Cortex of kidney (tissue), 1 donor: ENCODE measurements around the gene LRRC36.

Source experiments
- DNase-seq: peaks from one replicate; lab custom pipeline; 2025; lab: John Stamatoyannopoulos, UW

The LRRC36 gene

DNA sequence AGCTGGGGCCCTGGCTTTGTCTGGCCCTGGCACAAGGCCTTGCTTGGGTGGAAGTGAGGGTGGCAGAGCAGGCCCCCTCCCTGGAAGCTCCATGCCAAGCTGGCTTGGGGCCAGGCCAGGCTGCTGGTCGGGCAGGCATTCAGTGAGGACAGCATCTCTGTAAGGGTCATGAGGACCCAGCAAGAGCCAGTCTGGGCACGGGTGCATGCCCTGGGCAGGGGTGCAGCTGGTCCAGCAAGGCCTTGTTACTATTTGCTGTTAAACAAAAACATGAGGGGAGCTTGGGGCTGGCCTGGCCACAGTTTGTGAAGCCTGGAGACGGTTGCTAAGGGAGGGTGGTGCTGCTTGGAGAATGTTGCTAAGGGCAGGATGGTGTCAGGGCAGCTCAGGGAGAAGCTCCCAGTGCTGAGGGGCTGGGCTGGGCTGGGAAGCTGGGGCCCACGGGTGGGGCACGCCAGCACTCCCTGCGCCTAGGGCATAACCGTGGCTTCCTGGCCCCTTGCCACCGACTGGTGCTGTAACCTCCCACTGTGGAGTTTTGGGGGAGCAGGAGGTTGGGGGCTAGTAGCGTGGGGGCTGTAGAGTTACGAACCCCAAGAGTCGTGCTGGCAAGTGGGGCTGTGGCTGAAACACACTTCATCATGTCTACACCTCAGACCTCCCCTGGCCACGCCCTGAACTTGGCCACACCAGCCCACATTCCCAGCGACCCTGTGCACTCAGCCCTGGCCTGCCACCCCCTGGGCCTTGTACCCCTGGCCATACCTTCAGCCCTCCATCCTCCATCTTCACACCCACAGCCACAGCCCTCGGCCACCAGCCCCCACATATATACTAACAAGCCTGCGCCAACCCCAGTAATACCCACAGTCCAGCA, 65.0 kb downstream of the LRRC36 start:
- DNase-seq = no peak

DNA sequence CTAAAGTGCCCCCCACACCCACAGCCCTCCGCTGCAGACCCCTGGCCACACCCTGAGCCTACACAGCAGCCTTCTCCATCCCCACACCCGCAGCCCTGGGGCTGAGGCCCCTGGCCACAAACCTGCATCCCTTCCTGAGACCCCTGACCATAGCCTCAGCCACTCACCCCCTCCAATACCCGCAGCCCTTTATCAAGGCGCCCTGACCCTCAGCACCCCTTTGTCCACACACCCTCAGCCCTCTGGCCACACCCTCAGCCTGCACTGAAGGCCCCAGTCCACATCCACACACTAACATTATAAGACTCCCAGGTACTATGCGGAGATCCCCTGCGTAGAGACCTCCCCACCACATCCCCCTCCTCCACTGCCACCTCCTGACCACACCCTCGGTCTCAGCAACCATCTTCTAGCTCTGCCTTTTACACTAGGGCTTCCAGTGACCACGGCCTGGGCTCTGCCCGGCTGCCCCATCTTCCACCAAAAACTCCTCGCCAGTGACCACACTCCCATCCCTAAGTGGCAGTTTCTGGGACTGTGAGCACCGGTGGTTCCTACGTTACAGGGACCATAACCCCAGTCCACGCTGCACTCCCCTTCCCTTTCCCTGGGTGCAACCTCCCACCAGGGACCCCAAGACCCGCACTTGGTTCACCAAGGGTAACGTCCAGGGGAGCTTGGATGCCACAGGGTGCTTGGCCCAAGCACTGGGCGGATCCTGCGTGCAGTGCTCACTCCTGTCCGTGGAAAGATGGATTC, 65.9 kb downstream of the LRRC36 start:
- no peak for DNase-seq

- no peak for DNase-seq
These were observed 66.6 kb downstream of the LRRC36 start, which contains the start of gene TPPP3 for GRCh38 chr16:67393111-67393787. TPPP3 (minus strand) TSS chr16:67393498; CDS start chr16:67391111, 2,387 bp downstream.

- no peak for DNase-seq
These were observed 67.2 kb downstream of the LRRC36 start for GRCh38 chr16:67393788-67394154.

GRCh38 chr16:67394155-67395104, 67.8 kb downstream of the LRRC36 start:
- no peak for DNase-seq

GRCh38 chr16:67395105-67395457, 68.5 kb downstream of the LRRC36 start:
- DNase-seq = no peak

- DNase-seq = no peak
These were observed 69.0 kb downstream of the LRRC36 start for GRCh38 chr16:67395458-67396158.

DNA sequence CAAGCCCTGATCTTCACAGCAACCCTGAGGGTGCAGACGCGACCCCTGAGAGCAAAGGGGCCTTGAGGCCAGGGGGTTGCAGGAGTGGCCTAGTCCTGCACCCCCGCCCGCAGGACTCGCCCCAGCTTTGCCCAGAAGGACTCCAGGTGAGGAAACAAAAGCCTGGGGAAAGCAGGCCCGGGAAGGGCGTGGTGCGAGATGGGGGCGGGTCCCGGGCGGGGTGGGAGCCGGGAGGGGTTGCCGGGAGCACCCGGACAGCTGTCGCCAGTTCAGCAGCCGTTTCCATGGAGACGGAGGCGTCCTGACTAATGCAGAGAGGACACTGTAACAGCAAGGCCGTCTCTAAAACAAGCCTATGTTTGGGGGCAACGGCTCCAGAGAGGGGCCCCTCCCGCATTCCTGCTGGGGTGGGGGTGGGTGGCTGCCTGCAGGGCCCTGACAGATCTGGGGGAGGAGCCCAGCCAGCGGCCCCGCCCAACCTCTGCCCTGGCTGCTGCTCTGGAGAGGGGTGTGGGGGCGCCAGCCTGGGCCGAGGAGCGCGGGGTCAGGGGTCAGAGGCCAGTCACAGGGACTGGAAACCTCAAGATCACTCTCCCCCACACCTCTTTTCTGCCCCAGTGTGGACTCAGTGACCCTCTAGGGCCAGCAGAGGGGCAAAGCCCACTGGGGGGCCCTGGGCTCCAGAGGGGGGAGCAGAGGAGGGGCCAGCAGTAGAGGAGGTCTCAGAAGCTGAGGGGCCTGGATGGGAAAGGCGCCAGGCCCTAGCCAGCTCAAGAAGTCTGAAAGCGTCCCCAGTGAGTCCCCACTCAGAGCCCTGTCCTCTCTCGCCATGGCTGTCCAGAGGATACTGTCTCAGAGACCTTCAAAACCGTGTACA, 69.8 kb downstream of the LRRC36 start:
- DNase-seq = no peak

GRCh38 chr16:67397036-67397801, 70.6 kb downstream of the LRRC36 start:
- no peak for DNase-seq

- DNase-seq = no peak
These were observed 71.4 kb downstream of the LRRC36 start for GRCh38 chr16:67397812-67398545.

- no peak for DNase-seq
These were observed 72.1 kb downstream of the LRRC36 start for GRCh38 chr16:67398546-67399217.

DNA sequence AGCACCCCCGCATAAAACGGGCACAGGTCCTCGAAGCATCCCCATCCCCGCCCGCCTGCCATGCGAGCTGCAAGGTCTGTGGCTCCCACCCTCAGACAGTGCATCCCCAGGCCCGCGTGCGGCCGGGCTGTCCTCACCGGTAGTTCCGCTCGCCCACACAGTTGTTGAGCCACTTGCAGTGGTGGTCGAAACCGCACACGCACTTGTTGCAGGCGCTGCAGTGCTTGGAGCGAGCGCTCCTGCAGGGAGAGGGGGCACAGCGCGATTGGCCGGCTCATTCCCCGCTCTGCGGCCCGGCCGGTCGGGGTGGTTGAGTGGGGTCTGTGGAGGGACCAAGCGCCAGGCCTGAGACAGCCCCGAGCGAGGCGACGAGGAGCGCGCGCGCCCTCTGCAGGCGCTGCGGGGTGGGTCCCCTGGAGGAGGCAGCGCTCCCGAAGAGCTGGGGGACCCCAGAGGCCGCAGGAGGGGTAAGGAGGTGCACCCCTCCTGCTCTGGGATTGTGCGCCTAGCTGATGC, 72.7 kb downstream of the LRRC36 start:
- DNase-seq = no peak

DNA sequence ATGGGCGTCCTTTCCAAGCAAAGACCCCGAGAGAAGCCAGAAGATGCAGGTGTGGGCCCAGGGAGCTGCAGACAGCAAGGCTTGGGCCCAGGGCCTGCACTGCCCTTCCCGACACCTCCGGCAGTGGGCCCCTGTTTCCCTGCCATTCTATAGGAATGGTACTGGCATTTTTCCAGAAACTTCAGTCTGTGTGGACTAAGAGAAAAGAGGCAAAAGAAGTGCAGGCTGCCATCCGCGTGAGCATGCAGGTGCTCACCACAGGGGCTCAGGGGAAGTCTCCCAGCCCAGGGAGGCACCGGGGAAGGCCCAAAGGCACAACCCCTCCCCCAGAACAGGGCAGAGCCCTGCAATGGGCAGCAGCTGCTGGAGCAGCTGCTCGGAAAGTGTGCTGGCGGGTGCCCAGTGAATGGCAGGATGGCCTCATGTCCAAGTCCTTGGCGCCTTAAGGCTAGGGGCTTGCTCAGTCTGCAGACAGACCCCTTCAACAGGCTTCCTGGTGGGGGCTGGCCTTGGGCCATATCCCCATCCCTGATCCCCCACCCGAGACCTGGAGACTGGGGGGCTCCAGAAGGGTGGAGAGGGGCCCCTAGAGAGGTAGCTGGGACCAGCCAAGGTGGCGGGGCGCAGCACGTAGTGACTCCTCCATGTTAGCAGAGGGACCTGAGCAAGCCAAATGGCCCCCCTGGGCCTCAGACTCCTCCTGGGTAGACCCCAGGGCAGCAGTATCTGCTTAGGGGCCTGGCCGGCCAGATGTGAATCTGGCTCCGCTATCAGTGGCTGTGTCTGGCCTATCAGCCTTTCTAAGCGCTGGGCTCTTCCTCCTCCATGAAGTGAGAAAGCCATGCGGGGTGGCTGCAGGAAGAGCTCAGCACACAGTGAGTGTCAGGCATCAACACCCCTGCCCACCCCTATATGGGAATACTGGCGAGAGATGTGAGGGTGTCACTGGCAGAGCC, 73.4 kb downstream of the LRRC36 start:
- no peak for DNase-seq

GRCh38 chr16:67400901-67401300, 74.3 kb downstream of the LRRC36 start:
- DNase-seq = no peak

DNA sequence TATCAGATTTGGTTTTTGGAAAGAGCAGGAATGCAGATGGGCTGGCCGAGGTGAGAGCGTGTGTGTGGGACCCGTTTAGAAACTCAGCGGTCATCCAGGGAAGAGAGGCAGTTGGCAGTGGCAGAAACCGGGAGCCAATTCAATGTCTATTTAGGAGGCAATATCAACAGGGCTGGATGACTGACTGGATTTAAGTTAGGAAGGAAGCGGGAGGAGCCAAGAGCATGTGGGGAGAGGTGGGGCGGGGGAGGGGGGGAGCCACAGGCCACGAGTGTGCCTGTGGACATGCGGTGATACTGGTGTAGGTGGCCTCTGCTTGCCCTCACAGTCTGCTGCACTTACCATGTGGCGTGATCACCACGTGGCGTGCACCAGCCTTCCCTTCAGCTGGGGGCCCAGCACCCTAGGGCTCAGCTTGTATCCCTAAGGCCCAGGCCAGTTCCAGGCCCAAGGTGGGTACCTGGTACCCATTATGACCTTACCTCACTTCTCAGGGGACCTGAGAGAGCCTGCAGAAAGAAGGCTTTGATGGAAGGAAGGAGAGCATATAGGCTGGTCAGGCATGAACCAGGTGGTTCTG, 77.5 kb downstream of the LRRC36 start:
- no peak for DNase-seq

- DNase-seq = no peak
These were observed 78.2 kb downstream of the LRRC36 start for GRCh38 chr16:67404740-67405226.
